Measurements from ENCODE around the gene GLCE.

GRCh38 chr15:69116391-69116790 lies 44.0 kb upstream of the GLCE start:
- TF ChIP-seq CTCF (IDR thresholded peaks at IDR 0.05) (no peak), POLR2AphosphoS5 (IDR thresholded peaks at IDR 0.05; ENCODE audit: low read depth, low read length) (no peak), TCF7L2 (IDR thresholded peaks at IDR 0.05; ENCODE audit: low read depth, low read length) (no peak)
